ENCODE measurements around the gene MICAL3. TPM values are rescaled to one million over a fixed set of nuclear protein-coding genes. Genes with fewer than 3 reads are reported as not detected.

MICAL3 gene
- total and polyA plus RNA-seq, 2 experiments from 2014 or later = 6.1 to 25.1 TPM

- Histone ChIP-seq H3K4me3 (no peak overlapping the region), H3K9ac (no peak overlapping the region), H3K4me2 (ENCODE audit: unreplicated experiment) (no peak overlapping the region), H3K27me3 (replicated peaks; ENCODE audit: insufficient read depth) (no peaks in the 10 kb centered on the region), H3K4me1 (ENCODE audit: insufficient read depth) (no peaks in the 10 kb centered on the region), H3K9me3 (ENCODE audit: low read depth) (no peaks in the 10 kb centered on the region), H3F3A (ENCODE audit: insufficient read depth) (no peaks in the 10 kb centered on the region), H2AFZ (no peak overlapping the region), H3K9me2 (ENCODE audit: insufficient read depth) (no peaks in the 10 kb centered on the region), H3K27ac (no peak overlapping the region), H4K20me1 (ENCODE audit: insufficient read depth) (no peaks in the 10 kb centered on the region), H3K79me2 (ENCODE audit: insufficient read depth) (peaks cover 21% of the 10 kb centered on the region), H3K36me3 (ENCODE audit: low read depth) (peaks cover 36% of the 10 kb centered on the region; the same call in 1 of the 2 replicates)
- WGBS, 2 experiments (ENCODE audit: low coverage in 1 of 2, low lambda C conversion rate in 2 of 2, missing lambda C conversion rate in 2 of 2) = 62 to 65% methylated on average over 2 of the region's 2 CpGs
- no peak for DNase-seq
- TF ChIP-seq EZH2 (IDR thresholded peaks at IDR 0.05; ENCODE audit: insufficient read depth, poor library complexity, severe bottlenecking) = no peak
- TF ChIP-seq EZH2phosphoT487 (IDR thresholded peaks at IDR 0.05; ENCODE audit: insufficient read depth, low read depth) = no peak
- in situ Hi-C loops (cut with MboI) = no loop called here
Observed at GRCh38 chr22:17897426-17897825, 126.9 kb downstream of the MICAL3 start.

- WGBS, 2 experiments (ENCODE audit: low coverage in 1 of 2, low lambda C conversion rate in 2 of 2, missing lambda C conversion rate in 2 of 2) = 96 to 97% methylated on average over 14 of the region's 14 CpGs
- peaks cover 27% of the 10 kb centered on the region for H3K79me2 ChIP-seq (ENCODE audit: insufficient read depth)
- no peaks in the 10 kb centered on the region for H3K9me2 ChIP-seq (ENCODE audit: insufficient read depth)
- TF ChIP-seq EZH2 (IDR thresholded peaks at IDR 0.05; ENCODE audit: insufficient read depth, poor library complexity, severe bottlenecking) (no peak), EZH2phosphoT487 (IDR thresholded peaks at IDR 0.05; ENCODE audit: insufficient read depth, low read depth) (no peak)
- no peaks in the 10 kb centered on the region for H3F3A ChIP-seq (ENCODE audit: insufficient read depth)
- no peaks in the 10 kb centered on the region for H4K20me1 ChIP-seq (ENCODE audit: insufficient read depth)
- H3K4me3 ChIP-seq = no peak overlapping the region
- H3K4me2 ChIP-seq (ENCODE audit: unreplicated experiment) = no peak overlapping the region
- H3K4me1 ChIP-seq (ENCODE audit: insufficient read depth) = no peaks in the 10 kb centered on the region
- DNase-seq = no peak
- no peak overlapping the region for H3K27ac ChIP-seq
- in situ Hi-C loops (cut with MboI) = no loop called here
- no peak overlapping the region for H3K9ac ChIP-seq
- H3K27me3 ChIP-seq (replicated peaks; ENCODE audit: insufficient read depth) = no peaks in the 10 kb centered on the region
- H2AFZ ChIP-seq = no peak overlapping the region
- H3K9me3 ChIP-seq (ENCODE audit: low read depth) = no peaks in the 10 kb centered on the region
- H3K36me3 ChIP-seq (ENCODE audit: low read depth) = peaks cover 36% of the 10 kb centered on the region; the same call in 1 of the 2 replicates
Observed at GRCh38 chr22:17896586-17896985, 127.8 kb downstream of the MICAL3 start.

DNA sequence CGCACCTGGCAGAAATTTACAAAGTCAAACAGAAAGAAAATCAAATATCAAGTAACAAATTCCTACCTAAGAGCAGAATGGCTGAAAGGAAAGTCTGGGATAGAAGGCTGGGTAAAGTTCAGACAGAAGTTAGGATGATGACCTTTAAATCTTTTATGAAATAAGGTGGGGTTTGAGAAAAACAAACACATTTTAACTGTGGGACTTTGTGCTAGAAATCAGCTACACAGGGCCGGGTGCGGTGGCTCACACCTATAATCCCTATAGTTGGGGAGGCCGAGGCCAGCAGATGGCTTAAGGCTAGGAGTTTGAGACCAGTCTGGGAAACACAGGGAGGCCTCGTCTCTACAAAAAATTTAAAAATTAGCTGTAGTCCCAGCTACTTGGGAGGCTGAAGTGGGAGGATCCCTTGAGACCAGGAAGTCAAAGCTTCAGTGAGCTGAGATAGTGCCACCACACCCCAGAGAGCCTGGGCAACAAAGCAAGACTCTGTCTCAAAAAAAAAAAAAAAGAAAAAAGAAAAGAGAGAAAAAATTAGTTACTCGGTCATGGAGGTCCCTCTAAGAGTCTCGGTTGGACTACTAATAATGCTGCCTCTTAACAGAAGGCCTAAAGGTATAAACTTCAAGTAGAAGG lies 130.3 kb downstream of the MICAL3 start:
- in situ Hi-C loops (cut with MboI) = no loop called here
- 86 to 91% methylated on average over 7 of the region's 7 CpGs for WGBS, 2 experiments (ENCODE audit: low coverage in 1 of 2, low lambda C conversion rate in 2 of 2, missing lambda C conversion rate in 2 of 2)

DNA sequence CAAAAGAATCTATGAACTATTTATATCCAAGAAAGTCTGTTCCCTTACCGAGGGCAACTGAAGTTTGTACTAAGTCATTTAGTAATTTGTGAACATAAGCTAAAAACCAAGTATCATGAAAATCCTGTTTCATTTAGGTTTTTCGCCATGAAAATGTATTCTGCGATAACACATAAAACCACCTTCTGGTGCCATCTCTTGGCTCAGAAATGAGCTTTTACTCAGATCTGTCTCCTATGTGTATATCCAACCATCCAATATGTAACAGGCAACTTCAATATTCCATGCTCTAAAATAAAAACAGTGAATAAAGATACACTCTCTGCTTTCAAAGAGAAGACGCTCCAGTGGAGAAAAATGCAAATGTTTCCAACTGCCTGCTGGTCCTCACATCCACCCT lies 132.0 kb downstream of the MICAL3 start:
- H3K36me3 ChIP-seq (ENCODE audit: low read depth) = peaks cover 33% of the 10 kb centered on the region
- no peaks in the 10 kb centered on the region for H3K9me3 ChIP-seq (ENCODE audit: low read depth)
- no peaks in the 10 kb centered on the region for H3K27me3 ChIP-seq (replicated peaks; ENCODE audit: insufficient read depth)
- TF ChIP-seq EZH2phosphoT487 (IDR thresholded peaks at IDR 0.05; ENCODE audit: insufficient read depth, low read depth) (no peak), EZH2 (IDR thresholded peaks at IDR 0.05; ENCODE audit: insufficient read depth, poor library complexity, severe bottlenecking) (no peak)
- no peaks in the 10 kb centered on the region for H4K20me1 ChIP-seq (ENCODE audit: insufficient read depth)
- no peaks in the 10 kb centered on the region for H3K4me1 ChIP-seq (ENCODE audit: insufficient read depth)
- no peak overlapping the region for H3K9ac ChIP-seq
- H3K27ac ChIP-seq = no peak overlapping the region
- no peaks in the 10 kb centered on the region for H3F3A ChIP-seq (ENCODE audit: insufficient read depth)
- no peak overlapping the region for H3K4me3 ChIP-seq
- H2AFZ ChIP-seq = no peak overlapping the region
- H3K9me2 ChIP-seq (ENCODE audit: insufficient read depth) = no peaks in the 10 kb centered on the region
- 0 out of 2 replicates have a peak, but pooled peaks cover 8% of the 10 kb centered on the region for H3K79me2 ChIP-seq (ENCODE audit: insufficient read depth)
- in situ Hi-C loops (cut with MboI) = no loop called here
- DNase-seq = no peak
- no peak overlapping the region for H3K4me2 ChIP-seq (ENCODE audit: unreplicated experiment)
- WGBS, 2 experiments (ENCODE audit: low coverage in 1 of 2, low lambda C conversion rate in 2 of 2, missing lambda C conversion rate in 2 of 2) = 97 to 99% methylated on average over 4 of the region's 4 CpGs

More for the DNA sequence above, 130.3 kb downstream of the MICAL3 start:
- Histone ChIP-seq H3K27ac (no peak overlapping the region), H3K27me3 (replicated peaks; ENCODE audit: insufficient read depth) (no peaks in the 10 kb centered on the region), H3K9ac (no peak overlapping the region), H4K20me1 (ENCODE audit: insufficient read depth) (no peaks in the 10 kb centered on the region), H2AFZ (no peak overlapping the region), H3K9me3 (ENCODE audit: low read depth) (no peaks in the 10 kb centered on the region), H3K9me2 (ENCODE audit: insufficient read depth) (no peaks in the 10 kb centered on the region), H3K4me1 (ENCODE audit: insufficient read depth) (no peaks in the 10 kb centered on the region), H3K4me2 (ENCODE audit: unreplicated experiment) (no peak overlapping the region), H3K36me3 (ENCODE audit: low read depth) (peaks cover 30% of the 10 kb centered on the region; the same call in 1 of the 2 replicates), H3K79me2 (ENCODE audit: insufficient read depth) (0 out of 2 replicates have a peak, but pooled peaks cover 8% of the 10 kb centered on the region), H3K4me3 (no peak overlapping the region), H3F3A (ENCODE audit: insufficient read depth) (no peaks in the 10 kb centered on the region)
- no peak for DNase-seq
- TF ChIP-seq EZH2 (IDR thresholded peaks at IDR 0.05; ENCODE audit: insufficient read depth, poor library complexity, severe bottlenecking) (no peak), EZH2phosphoT487 (IDR thresholded peaks at IDR 0.05; ENCODE audit: insufficient read depth, low read depth) (no peak)

All from GM23248 (cell line).